ENCODE results near the gene CDKL1. TPM values are rescaled to one million over a fixed set of nuclear protein-coding genes. Genes with fewer than 3 reads are reported as not detected.
"Not testable (repeated sequence)": the region's sequence is repeated elsewhere in the genome, so short reads cannot be mapped to it uniquely, and the experiment has no call there.

The CDKL1 gene
- total and polyA plus RNA-seq, 2 experiments from 2014 or later, result 1.9 to 13.1 TPM

DNA sequence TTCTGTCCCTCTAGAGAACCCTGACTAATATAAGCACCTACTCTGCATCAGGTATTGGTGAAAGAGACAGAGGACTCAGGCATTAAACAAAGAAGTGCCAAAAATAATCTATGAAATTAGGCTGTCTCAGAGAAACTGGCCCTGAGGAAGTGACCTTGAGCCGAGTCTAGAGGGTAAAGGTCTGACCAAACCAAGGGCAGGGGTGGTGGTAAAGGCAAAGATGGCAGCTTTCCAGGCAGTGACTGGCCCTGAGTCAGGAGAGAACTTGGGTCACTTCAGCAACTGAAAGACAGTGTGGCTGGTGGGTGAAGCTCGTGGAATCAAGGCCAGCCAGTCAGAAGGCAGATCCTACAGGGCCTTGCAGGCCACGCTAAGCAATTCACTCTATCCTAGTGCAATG is 30.6 kb downstream of the CDKL1 start:
- Histone ChIP-seq H3K36me3 (replicated peaks; ENCODE audit: insufficient read depth, low read depth) (no peaks in the 10 kb centered on the region), H4K20me1 (ENCODE audit: insufficient read depth, poor library complexity, severe bottlenecking) (no peaks in the 10 kb centered on the region), H3K9me2 (replicated peaks; ENCODE audit: insufficient read depth) (no peaks in the 10 kb centered on the region), H3K27ac (no peak overlapping the region), H3K79me2 (no peaks in the 10 kb centered on the region), H3K27me3 (no peaks in the 10 kb centered on the region), H3K4me3 (no peak overlapping the region), H3K4me1 (ENCODE audit: insufficient read depth) (peaks cover 10% of the 10 kb centered on the region), H2AFZ (no peak overlapping the region), H3K9me3 (ENCODE audit: low read depth) (no peaks in the 10 kb centered on the region), H3K4me2 (no peak overlapping the region)
- WGBS (ENCODE audit: low lambda C conversion rate, missing lambda C conversion rate), result 92% methylated on average over 3 of the region's 3 CpGs
- DNase-seq (ENCODE audit: low spot score), result no peak
- no peak for TF ChIP-seq EZH2 (IDR thresholded peaks at IDR 0.05; ENCODE audit: borderline replicate concordance)
- no peak for TF ChIP-seq EZH2phosphoT487 (IDR thresholded peaks at IDR 0.05; ENCODE audit: low read depth, severe bottlenecking, unreplicated experiment)
- TF ChIP-seq, protein P1, sequence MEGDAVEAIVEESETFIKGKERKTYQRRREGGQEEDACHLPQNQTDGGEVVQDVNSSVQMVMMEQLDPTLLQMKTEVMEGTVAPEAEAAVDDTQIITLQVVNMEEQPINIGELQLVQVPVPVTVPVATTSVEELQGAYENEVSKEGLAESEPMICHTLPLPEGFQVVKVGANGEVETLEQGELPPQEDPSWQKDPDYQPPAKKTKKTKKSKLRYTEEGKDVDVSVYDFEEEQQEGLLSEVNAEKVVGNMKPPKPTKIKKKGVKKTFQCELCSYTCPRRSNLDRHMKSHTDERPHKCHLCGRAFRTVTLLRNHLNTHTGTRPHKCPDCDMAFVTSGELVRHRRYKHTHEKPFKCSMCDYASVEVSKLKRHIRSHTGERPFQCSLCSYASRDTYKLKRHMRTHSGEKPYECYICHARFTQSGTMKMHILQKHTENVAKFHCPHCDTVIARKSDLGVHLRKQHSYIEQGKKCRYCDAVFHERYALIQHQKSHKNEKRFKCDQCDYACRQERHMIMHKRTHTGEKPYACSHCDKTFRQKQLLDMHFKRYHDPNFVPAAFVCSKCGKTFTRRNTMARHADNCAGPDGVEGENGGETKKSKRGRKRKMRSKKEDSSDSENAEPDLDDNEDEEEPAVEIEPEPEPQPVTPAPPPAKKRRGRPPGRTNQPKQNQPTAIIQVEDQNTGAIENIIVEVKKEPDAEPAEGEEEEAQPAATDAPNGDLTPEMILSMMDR (IDR thresholded peaks at IDR 0.05; ENCODE audit: poor library complexity), result no peak

- DNase-seq (ENCODE audit: low spot score); H3K4me3 ChIP-seq; H2AFZ ChIP-seq; H3K79me2 ChIP-seq; H3K4me1 ChIP-seq (ENCODE audit: insufficient read depth); H4K20me1 ChIP-seq (ENCODE audit: insufficient read depth, poor library complexity, severe bottlenecking); H3K4me2 ChIP-seq; H3K36me3 ChIP-seq (replicated peaks; ENCODE audit: insufficient read depth, low read depth); H3K27me3 ChIP-seq; H3K27ac ChIP-seq; H3K9me3 ChIP-seq (ENCODE audit: low read depth); H3K9me2 ChIP-seq (replicated peaks; ENCODE audit: insufficient read depth): not testable (repeated sequence)
- 85% methylated on average over 7 of the region's 7 CpGs for WGBS (ENCODE audit: low lambda C conversion rate, missing lambda C conversion rate)
Measured at GRCh38 chr14:50365572-50365971, 31.1 kb downstream of the CDKL1 start.

- no peaks in the 10 kb centered on the region for H4K20me1 ChIP-seq (ENCODE audit: insufficient read depth, poor library complexity, severe bottlenecking)
- peak overlapping the region; percentile 53 for H3K27ac ChIP-seq
- H3K9me3 ChIP-seq (ENCODE audit: low read depth), result no peaks in the 10 kb centered on the region
- H3K79me2 ChIP-seq, result no peaks in the 10 kb centered on the region
- DNase-seq (ENCODE audit: low spot score), result peak; percentile 32
- peaks cover 10% of the 10 kb centered on the region for H3K4me1 ChIP-seq (ENCODE audit: insufficient read depth)
- no peak overlapping the region for H3K4me3 ChIP-seq
- no peak overlapping the region for H2AFZ ChIP-seq
- TF ChIP-seq EZH2 (IDR thresholded peaks at IDR 0.05; ENCODE audit: borderline replicate concordance), result no peak
- TF ChIP-seq, protein P1 (IDR thresholded peaks at IDR 0.05; ENCODE audit: poor library complexity), result no peak
- TF ChIP-seq EZH2phosphoT487 (IDR thresholded peaks at IDR 0.05; ENCODE audit: low read depth, severe bottlenecking, unreplicated experiment), result no peak
- 56% methylated on average over 1 of the region's 1 CpG for WGBS (ENCODE audit: low lambda C conversion rate, missing lambda C conversion rate)
- H3K9me2 ChIP-seq (replicated peaks; ENCODE audit: insufficient read depth), result no peaks in the 10 kb centered on the region
- H3K27me3 ChIP-seq, result no peaks in the 10 kb centered on the region
- H3K4me2 ChIP-seq, result peak overlapping the region; percentile 25
- no peaks in the 10 kb centered on the region for H3K36me3 ChIP-seq (replicated peaks; ENCODE audit: insufficient read depth, low read depth)
Measured at GRCh38 chr14:50364792-50365191, 31.9 kb downstream of the CDKL1 start.

GRCh38 chr14:50363714-50364111 is 33.0 kb downstream of the CDKL1 start:
- WGBS (ENCODE audit: low lambda C conversion rate, missing lambda C conversion rate), result 97% methylated on average over 4 of the region's 4 CpGs
- H3K79me2 ChIP-seq, result no peaks in the 10 kb centered on the region
- H2AFZ ChIP-seq, result no peak overlapping the region
- H3K4me2 ChIP-seq, result no peak overlapping the region
- H3K9me2 ChIP-seq (replicated peaks; ENCODE audit: insufficient read depth), result no peaks in the 10 kb centered on the region
- DNase-seq (ENCODE audit: low spot score), result no peak
- H3K4me3 ChIP-seq, result no peak overlapping the region
- H3K27me3 ChIP-seq, result no peaks in the 10 kb centered on the region
- no peaks in the 10 kb centered on the region for H3K36me3 ChIP-seq (replicated peaks; ENCODE audit: insufficient read depth, low read depth)
- no peak overlapping the region for H3K27ac ChIP-seq
- H3K9me3 ChIP-seq (ENCODE audit: low read depth), result no peaks in the 10 kb centered on the region
- TF ChIP-seq EZH2phosphoT487 (IDR thresholded peaks at IDR 0.05; ENCODE audit: low read depth, severe bottlenecking, unreplicated experiment), result no peak
- TF ChIP-seq EZH2 (IDR thresholded peaks at IDR 0.05; ENCODE audit: borderline replicate concordance), result no peak
- TF ChIP-seq, protein P1 (IDR thresholded peaks at IDR 0.05; ENCODE audit: poor library complexity), result no peak
- H3K4me1 ChIP-seq (ENCODE audit: insufficient read depth), result peaks cover 10% of the 10 kb centered on the region
- H4K20me1 ChIP-seq (ENCODE audit: insufficient read depth, poor library complexity, severe bottlenecking), result no peaks in the 10 kb centered on the region
